ENCODE results near the gene KRTAP10-12. TPM values are rescaled to one million over a fixed set of nuclear protein-coding genes. Genes with fewer than 3 reads are reported as not detected.

Gene KRTAP10-12
- total RNA-seq, 1 donor from 2014 or later, result not detected

GRCh38 chr21:44666401-44667320, 30.3 kb upstream of the KRTAP10-12 start, which contains the start of gene KRTAP12-2:
Gene KRTAP12-2 (minus strand): TSS chr21:44666927. CDS start chr21:44666886, 41 bp downstream.
- Mint-ChIP-seq H3K9me3 (peaks cover 18% of the 10 kb centered on the region), H3K4me3 (no peak within 1 kb of the TSS), H3K27ac (ENCODE audit: unreplicated experiment) (no peak within 1 kb of the TSS), H3K36me3 (ENCODE audit: low read depth) (peaks cover 8% of the 10 kb centered on the region), H3K27me3 (ENCODE audit: low read depth) (peaks cover 4% of the 10 kb centered on the region), H3K4me1 (peaks cover under 1% of the 10 kb centered on the region)
- no peak for TF ChIP-seq CTCF (conservative IDR thresholded peaks at IDR 0.05)
- DNase-seq (ENCODE audit: low read depth, low spot score), result no peak

GRCh38 chr21:44667612-44668011, 29.4 kb upstream of the KRTAP10-12 start:
- Mint-ChIP-seq H3K9me3 (peaks cover 12% of the 10 kb centered on the region), H3K36me3 (ENCODE audit: low read depth) (peaks cover 8% of the 10 kb centered on the region), H3K4me1 (no peaks in the 10 kb centered on the region), H3K27me3 (ENCODE audit: low read depth) (peaks cover 4% of the 10 kb centered on the region), H3K4me3 (no peak overlapping the region), H3K27ac (ENCODE audit: unreplicated experiment) (no peak overlapping the region)
- no peak for TF ChIP-seq CTCF (conservative IDR thresholded peaks at IDR 0.05)
- no peak for DNase-seq (ENCODE audit: low read depth, low spot score)

GRCh38 chr21:44670642-44671432, 26.1 kb upstream of the KRTAP10-12 start:
- Mint-ChIP-seq H3K36me3 (ENCODE audit: low read depth) (peaks cover 8% of the 10 kb centered on the region), H3K4me3 (no peak overlapping the region), H3K9me3 (peaks cover 22% of the 10 kb centered on the region), H3K27ac (ENCODE audit: unreplicated experiment) (peak overlapping the region; percentile 43), H3K4me1 (no peaks in the 10 kb centered on the region), H3K27me3 (ENCODE audit: low read depth) (peaks cover 18% of the 10 kb centered on the region)
- TF ChIP-seq CTCF (conservative IDR thresholded peaks at IDR 0.05), result no peak
- no peak for DNase-seq (ENCODE audit: low read depth, low spot score)

- peaks cover 22% of the 10 kb centered on the region for H3K9me3 Mint-ChIP-seq
- no peak overlapping the region for H3K27ac Mint-ChIP-seq (ENCODE audit: unreplicated experiment)
- H3K4me1 Mint-ChIP-seq, result no peaks in the 10 kb centered on the region
These were observed 25.1 kb upstream of the KRTAP10-12 start for GRCh38 chr21:44671911-44672310.

More at GRCh38 chr21:44671911-44672310, 25.1 kb upstream of the KRTAP10-12 start:
- H3K36me3 Mint-ChIP-seq (ENCODE audit: low read depth), result peaks cover 8% of the 10 kb centered on the region
- no peak overlapping the region for H3K4me3 Mint-ChIP-seq
- DNase-seq (ENCODE audit: low read depth, low spot score), result no peak
- peaks cover 27% of the 10 kb centered on the region for H3K27me3 Mint-ChIP-seq (ENCODE audit: low read depth)
- no peak for TF ChIP-seq CTCF (conservative IDR thresholded peaks at IDR 0.05)

Measured in neural crest cell (in vitro differentiated cells).